Ovary (tissue), 3 donors: ENCODE data around the gene ARPC1A.
"Not testable (repeated sequence)": the region's sequence is repeated elsewhere in the genome, so short reads cannot be mapped to it uniquely, and the experiment has no call there.

Experiments used
- POLR2A ChIP-seq: fragments of 450-650 bp; IDR thresholded peaks from one replicate; pipeline ENCODE4 v1.6.1; 2017; ENCODE audit warnings: antibody characterized with exemption, mild to moderate bottlenecking, moderate library complexity
- TF ChIP-seq, protein P1 (sequence below), 3 donors: fragments of 450-650 bp in 2 of 3; fragments of 200-600 bp in 1 of 3; IDR thresholded peaks; one replicate each; pipeline versions ENCODE4 v1.5.1 to v1.8.0; 2016 to 2022; ENCODE audit warnings: antibody characterized with exemption in 3 of 3, mild to moderate bottlenecking in 1 of 3
- donor health status: DM: no; HTN: no; CAD: no.

DNA sequence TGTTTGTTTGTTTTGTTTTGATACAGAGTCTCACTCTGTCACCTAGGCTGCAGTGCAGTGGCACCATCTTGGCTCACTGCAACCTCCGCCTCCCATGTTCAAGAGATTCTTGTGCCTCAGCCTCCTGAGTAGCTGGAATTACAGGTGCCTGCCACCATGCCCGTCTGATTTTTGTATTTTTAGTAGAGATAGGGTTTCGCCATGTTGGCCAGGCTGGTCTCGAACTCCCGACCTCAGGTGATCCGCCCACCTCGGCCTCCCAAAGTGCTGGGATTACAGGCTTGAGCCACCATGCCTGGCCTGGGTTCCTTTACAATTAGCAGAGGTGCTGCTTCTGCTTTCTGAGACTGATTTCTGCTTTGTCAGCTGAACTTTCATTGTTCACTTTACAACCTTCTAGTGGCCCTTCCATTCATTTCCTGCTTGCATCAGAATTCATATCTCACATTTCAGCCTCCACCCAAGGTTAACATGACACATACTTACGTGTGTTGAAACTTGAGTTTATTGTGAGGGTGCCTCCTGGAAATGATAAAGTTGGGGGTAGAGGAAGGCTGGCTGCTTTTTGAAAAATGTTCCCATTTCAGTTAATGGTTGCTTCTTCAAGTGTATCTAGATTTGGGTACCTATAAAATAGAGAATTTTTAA, 4.7 kb downstream of the ARPC1A start:
- not testable (repeated sequence) for TF ChIP-seq POLR2A
- TF ChIP-seq, protein P1, sequence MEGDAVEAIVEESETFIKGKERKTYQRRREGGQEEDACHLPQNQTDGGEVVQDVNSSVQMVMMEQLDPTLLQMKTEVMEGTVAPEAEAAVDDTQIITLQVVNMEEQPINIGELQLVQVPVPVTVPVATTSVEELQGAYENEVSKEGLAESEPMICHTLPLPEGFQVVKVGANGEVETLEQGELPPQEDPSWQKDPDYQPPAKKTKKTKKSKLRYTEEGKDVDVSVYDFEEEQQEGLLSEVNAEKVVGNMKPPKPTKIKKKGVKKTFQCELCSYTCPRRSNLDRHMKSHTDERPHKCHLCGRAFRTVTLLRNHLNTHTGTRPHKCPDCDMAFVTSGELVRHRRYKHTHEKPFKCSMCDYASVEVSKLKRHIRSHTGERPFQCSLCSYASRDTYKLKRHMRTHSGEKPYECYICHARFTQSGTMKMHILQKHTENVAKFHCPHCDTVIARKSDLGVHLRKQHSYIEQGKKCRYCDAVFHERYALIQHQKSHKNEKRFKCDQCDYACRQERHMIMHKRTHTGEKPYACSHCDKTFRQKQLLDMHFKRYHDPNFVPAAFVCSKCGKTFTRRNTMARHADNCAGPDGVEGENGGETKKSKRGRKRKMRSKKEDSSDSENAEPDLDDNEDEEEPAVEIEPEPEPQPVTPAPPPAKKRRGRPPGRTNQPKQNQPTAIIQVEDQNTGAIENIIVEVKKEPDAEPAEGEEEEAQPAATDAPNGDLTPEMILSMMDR (IDR thresholded peaks at IDR 0.05): not testable (repeated sequence)
